Left hindlimb (tissue), 1 donor: Measurements from ENCODE around the gene CDC14A.
"Not testable (repeated sequence)": the region's sequence is repeated elsewhere in the genome, so short reads cannot be mapped to it uniquely, and the experiment has no call there.

Experiments used
- DNase-seq: peaks from one replicate; pipeline ENCODE4 v3.0.0-alpha.2; 2018

CDC14A gene

GRCh38 chr1:100407390-100407789, 55.1 kb downstream of the CDC14A start:
- DNase-seq, result not testable (repeated sequence)

- no peak for DNase-seq
Measured at GRCh38 chr1:100411019-100411418, 58.7 kb downstream of the CDC14A start.

GRCh38 chr1:100411574-100411973, 59.3 kb downstream of the CDC14A start:
- no peak for DNase-seq

- no peak for DNase-seq
Measured at GRCh38 chr1:100413035-100413434, 60.7 kb downstream of the CDC14A start.

- DNase-seq, result no peak
Measured at GRCh38 chr1:100414693-100415497, 62.6 kb downstream of the CDC14A start.

- DNase-seq, result no peak
Measured at GRCh38 chr1:100415498-100415778, 63.1 kb downstream of the CDC14A start.

GRCh38 chr1:100419072-100419471, 66.8 kb downstream of the CDC14A start:
- no peak for DNase-seq

- no peak for DNase-seq
Measured at GRCh38 chr1:100422065-100422464, 69.8 kb downstream of the CDC14A start.

- no peak for DNase-seq
Measured at GRCh38 chr1:100423832-100424337, 71.6 kb downstream of the CDC14A start.

GRCh38 chr1:100428160-100428559, 75.9 kb downstream of the CDC14A start:
- no peak for DNase-seq

GRCh38 chr1:100430325-100430756, 78.0 kb downstream of the CDC14A start:
- DNase-seq, result no peak

GRCh38 chr1:100431954-100432353, 79.6 kb downstream of the CDC14A start:
- DNase-seq, result no peak

GRCh38 chr1:100433563-100433962, 81.3 kb downstream of the CDC14A start:
- no peak for DNase-seq

- no peak for DNase-seq
Measured at GRCh38 chr1:100434831-100435230, 82.5 kb downstream of the CDC14A start.

- no peak for DNase-seq
Measured at GRCh38 chr1:100438375-100438774, 86.1 kb downstream of the CDC14A start.

- no peak for DNase-seq
Measured at GRCh38 chr1:100438789-100439188, 86.5 kb downstream of the CDC14A start.

GRCh38 chr1:100440075-100440809, 87.9 kb downstream of the CDC14A start:
- DNase-seq, result no peak

- DNase-seq, result no peak
Measured at GRCh38 chr1:100441146-100441545, 88.8 kb downstream of the CDC14A start.

GRCh38 chr1:100441651-100442050, 89.3 kb downstream of the CDC14A start:
- no peak for DNase-seq

GRCh38 chr1:100443811-100444571, 91.7 kb downstream of the CDC14A start:
- DNase-seq, result no peak

GRCh38 chr1:100445565-100445964, 93.3 kb downstream of the CDC14A start:
- no peak for DNase-seq

GRCh38 chr1:100448366-100448765, 96.1 kb downstream of the CDC14A start:
- no peak for DNase-seq

- DNase-seq, result no peak
Measured at GRCh38 chr1:100449477-100449876, 97.2 kb downstream of the CDC14A start.
